ENCODE measurements around the gene CTDP1. TPM values are rescaled to one million over a fixed set of nuclear protein-coding genes. Genes with fewer than 3 reads are reported as not detected.

The CTDP1 gene
- total RNA-seq, 4 donors from 2014 or later: 12.3 to 21.8 (median 16.5) TPM

DNA sequence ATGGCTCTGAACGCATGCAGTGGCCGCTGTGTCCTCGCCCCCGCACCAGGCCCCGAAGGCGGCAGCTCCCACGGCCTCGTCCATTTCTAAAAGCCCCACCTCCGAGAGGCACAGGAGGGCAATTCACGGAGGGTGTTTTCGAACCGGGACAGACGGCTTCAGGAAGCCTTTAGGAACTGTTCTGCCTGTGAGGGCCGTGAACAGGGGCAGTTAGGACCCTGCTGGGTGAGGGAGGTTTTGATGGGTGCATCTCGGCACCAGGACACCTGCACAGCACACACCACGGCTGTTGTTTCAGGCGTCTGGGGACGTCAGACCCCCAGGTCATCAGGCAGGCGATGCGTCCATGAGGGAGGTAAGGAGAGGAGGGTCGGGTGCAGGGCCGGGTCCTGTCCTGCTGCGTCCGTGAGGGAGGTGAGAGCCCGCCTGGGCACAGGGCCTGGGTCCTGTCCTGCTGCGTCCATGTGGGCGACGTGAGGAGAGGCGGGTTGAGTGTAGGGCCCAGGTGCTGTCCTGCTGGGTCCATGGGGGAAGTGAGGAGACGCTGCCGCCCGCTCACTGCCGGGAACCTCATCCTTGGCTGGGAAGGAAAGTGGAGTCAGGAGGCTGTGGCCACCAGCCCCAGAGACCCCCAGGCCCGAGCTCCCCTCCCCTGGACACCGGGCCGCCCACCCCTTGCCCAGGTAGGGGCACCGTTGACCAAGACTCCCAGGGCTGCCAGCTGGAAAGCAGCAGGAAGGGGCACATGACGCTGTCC, 92.7 kb downstream of the CTDP1 start:
- ATAC-seq: no peak
- Histone ChIP-seq H3K4me3 (no peak overlapping the region), H3K36me3 (no peaks in the 10 kb centered on the region), H3K4me1 (no peaks in the 10 kb centered on the region), H3K27ac (no peak overlapping the region), H3K9me3 (peaks cover 0 to 8% (median 0%) of the 10 kb centered on the region in 3 donors), H3K27me3 (peaks cover 10 to 16% (median 14%) of the 10 kb centered on the region in 3 donors)
- intact Hi-C loops (cut with DNase I; ENCODE audit: low total_unique reads) (no loop called here), in situ Hi-C loops (cut with MboI; ENCODE audit: low sequenced_read_pairs in 4 of 4) (no loop called here)
- TF ChIP-seq, protein P1, sequence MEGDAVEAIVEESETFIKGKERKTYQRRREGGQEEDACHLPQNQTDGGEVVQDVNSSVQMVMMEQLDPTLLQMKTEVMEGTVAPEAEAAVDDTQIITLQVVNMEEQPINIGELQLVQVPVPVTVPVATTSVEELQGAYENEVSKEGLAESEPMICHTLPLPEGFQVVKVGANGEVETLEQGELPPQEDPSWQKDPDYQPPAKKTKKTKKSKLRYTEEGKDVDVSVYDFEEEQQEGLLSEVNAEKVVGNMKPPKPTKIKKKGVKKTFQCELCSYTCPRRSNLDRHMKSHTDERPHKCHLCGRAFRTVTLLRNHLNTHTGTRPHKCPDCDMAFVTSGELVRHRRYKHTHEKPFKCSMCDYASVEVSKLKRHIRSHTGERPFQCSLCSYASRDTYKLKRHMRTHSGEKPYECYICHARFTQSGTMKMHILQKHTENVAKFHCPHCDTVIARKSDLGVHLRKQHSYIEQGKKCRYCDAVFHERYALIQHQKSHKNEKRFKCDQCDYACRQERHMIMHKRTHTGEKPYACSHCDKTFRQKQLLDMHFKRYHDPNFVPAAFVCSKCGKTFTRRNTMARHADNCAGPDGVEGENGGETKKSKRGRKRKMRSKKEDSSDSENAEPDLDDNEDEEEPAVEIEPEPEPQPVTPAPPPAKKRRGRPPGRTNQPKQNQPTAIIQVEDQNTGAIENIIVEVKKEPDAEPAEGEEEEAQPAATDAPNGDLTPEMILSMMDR (IDR thresholded peaks at IDR 0.05 in 4 of 5, conservative IDR thresholded peaks at IDR 0.05 in 1 of 5): no peak
- TF ChIP-seq POLR2A (IDR thresholded peaks at IDR 0.05): no peak
- DNase-seq: no peak

DNA sequence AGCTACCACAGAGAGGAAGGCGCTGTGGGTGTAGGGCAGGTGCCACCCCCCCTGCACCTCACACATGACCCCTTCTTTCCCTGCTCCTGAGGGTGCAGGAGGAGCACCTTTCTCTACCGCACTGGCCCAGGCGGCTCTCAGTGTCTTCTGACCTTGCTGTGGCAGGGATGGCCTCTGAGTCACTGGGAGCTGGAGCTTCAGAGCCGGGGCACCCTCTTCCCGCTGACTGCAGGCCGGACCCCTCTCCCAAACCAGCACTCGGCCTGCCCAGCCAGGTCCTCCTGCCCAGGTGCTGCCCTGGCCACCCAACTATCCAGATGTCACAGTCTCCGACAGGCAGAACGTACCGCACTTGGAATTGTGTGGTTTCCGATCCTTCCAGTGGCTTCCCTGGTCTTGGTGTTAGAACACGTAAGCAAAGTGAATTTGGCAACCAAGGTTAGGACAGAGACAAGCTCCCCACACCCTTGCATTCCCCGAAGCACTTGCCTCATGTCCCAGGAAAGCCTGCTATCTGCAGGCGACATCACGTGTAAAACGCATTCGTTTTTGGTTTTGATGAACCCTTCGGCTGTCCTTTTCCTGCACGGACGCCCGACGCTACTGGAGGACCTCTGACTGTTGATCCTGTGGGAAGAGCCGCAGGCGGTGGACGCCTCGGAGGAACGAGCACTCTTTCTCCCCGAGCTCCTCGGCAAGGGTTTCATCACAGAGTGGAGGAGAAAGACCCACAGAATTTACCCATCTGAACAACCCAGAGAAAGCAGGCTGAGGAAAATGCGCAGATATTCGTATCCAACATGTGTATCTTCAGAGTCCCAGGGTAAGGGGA, 93.5 kb downstream of the CTDP1 start:
- H3K27me3 ChIP-seq: peaks cover 10 to 17% (median 15%) of the 10 kb centered on the region in 3 donors
- ATAC-seq: no peak
- no peak overlapping the region for H3K27ac ChIP-seq
- H3K4me3 ChIP-seq: no peak overlapping the region
- H3K36me3 ChIP-seq: no peaks in the 10 kb centered on the region
- peaks cover 0 to 3% (median 0%) of the 10 kb centered on the region in 3 donors for H3K9me3 ChIP-seq
- in situ Hi-C loops (cut with MboI; ENCODE audit: low sequenced_read_pairs in 4 of 4) (no loop called here), intact Hi-C loops (cut with DNase I; ENCODE audit: low total_unique reads) (no loop called here)
- DNase-seq: no peak
- TF ChIP-seq POLR2A (IDR thresholded peaks at IDR 0.05): no peak
- TF ChIP-seq, protein P1 (IDR thresholded peaks at IDR 0.05 in 4 of 5, conservative IDR thresholded peaks at IDR 0.05 in 1 of 5): no peak
- H3K4me1 ChIP-seq: no peaks in the 10 kb centered on the region

DNA sequence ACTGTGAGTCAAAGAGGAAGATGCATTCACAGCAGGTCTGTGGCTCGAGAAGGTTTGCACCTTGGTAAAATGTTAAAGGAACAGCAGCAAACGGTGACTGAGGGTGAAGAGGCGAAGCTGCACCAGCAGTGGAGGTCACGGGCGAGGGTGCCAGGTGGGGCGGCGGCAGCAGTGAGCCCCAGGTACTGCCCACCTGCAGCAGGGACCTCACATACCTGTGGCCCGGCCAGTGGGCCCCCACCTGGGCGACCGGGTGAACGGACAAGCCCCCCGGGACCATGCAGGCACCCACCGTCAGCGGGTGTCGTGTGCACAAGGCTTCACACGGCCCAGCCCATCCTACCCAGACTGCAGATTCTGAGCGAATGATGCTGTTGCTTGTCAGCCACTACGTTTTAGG, 94.5 kb downstream of the CTDP1 start:
- in situ Hi-C loops (cut with MboI; ENCODE audit: low sequenced_read_pairs in 4 of 4) (no loop called here), intact Hi-C loops (cut with DNase I; ENCODE audit: low total_unique reads) (no loop called here)
- no peak for TF ChIP-seq POLR2A (IDR thresholded peaks at IDR 0.05)
- TF ChIP-seq, protein P1 (IDR thresholded peaks at IDR 0.05 in 4 of 5, conservative IDR thresholded peaks at IDR 0.05 in 1 of 5): no peak
- no peaks in the 10 kb centered on the region for H3K9me3 ChIP-seq
- H3K27me3 ChIP-seq: peaks cover 10 to 19% (median 18%) of the 10 kb centered on the region in 3 donors
- no peak overlapping the region for H3K4me3 ChIP-seq
- DNase-seq: no peak
- H3K36me3 ChIP-seq: no peaks in the 10 kb centered on the region
- no peak overlapping the region for H3K27ac ChIP-seq
- no peak for ATAC-seq
- no peaks in the 10 kb centered on the region for H3K4me1 ChIP-seq

DNA sequence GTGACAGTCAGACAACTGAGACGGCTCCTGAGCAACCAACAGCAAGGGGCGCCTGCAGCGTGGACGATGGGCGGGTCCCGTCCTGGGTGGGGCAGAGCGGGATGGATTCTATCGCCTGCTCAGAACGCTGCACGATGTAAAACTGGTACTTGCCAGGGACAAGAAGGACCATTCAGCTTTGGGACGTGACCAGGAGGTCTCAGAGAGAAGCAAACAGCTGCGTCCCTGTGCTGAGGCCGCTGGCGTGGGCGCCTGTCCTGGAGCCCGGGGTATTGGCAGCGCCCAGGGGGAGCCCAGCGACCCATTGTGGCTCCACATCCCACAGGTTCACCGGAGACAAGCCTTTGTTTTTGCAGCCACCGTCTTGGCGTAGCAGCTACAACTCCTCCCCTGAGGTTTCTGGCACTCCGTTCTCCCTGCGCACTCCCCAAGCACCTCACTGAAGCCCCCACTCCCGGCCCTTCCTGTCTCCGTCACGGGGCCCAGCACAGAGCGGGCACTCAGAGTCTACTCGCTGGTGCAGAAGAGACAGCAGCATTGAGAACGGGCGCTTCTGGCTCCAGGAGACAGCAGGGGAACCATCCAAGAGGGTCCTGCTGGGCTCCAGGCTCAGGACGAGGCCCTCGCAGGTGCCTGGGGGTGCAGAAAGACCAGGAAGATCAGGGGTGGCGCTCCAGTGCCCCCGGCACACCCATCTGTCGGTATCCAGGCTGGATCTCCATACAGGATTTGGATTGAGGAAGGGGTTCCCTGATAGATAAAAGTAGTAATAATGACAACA, 96.0 kb downstream of the CTDP1 start:
- H3K4me1 ChIP-seq: no peaks in the 10 kb centered on the region
- H3K4me3 ChIP-seq: no peak overlapping the region
- H3K9me3 ChIP-seq: no peaks in the 10 kb centered on the region
- DNase-seq: no peak
- no peaks in the 10 kb centered on the region for H3K36me3 ChIP-seq
- in situ Hi-C loops (cut with MboI; ENCODE audit: low sequenced_read_pairs in 4 of 4) (no loop called here), intact Hi-C loops (cut with DNase I; ENCODE audit: low total_unique reads) (no loop called here)
- H3K27me3 ChIP-seq: peaks cover 10 to 19% (median 18%) of the 10 kb centered on the region in 3 donors
- no peak overlapping the region for H3K27ac ChIP-seq
- TF ChIP-seq, protein P1 (IDR thresholded peaks at IDR 0.05 in 4 of 5, conservative IDR thresholded peaks at IDR 0.05 in 1 of 5): no peak
- no peak for TF ChIP-seq POLR2A (IDR thresholded peaks at IDR 0.05)
- ATAC-seq: no peak

Data from gastrocnemius medialis (tissue), 4 donors.